ENCODE results near the gene SMAD1. TPM values are rescaled to one million over a fixed set of nuclear protein-coding genes. Genes with fewer than 3 reads are reported as not detected.

Gene SMAD1
- total RNA-seq, 1 donor, result 30.4 TPM

DNA sequence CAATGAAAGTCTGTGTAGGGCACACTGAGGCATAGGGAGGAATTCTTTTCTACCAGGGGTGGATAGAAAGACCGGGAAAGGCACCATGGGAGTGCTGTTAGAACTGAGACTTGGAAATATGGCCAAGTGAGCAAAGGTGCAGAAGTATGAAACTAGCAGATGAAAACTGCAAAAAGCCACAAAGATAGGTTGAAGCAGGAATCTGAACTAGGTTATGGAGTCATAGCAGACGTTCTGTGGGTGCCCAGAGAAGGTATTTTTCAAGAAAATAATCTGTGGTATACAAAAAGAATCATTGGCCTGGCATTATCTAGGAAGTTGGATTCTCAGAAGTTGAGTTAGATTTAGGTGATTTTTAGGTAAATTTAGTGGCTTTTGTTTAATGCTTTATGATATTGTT is 48.5 kb downstream of the SMAD1 start:
- Histone ChIP-seq H3K4me1 (ENCODE audit: insufficient read depth, low read length) (no peaks in the 10 kb centered on the region), H3K79me2 (ENCODE audit: insufficient read depth, low read length) (no peaks in the 10 kb centered on the region), H3K4me3 (ENCODE audit: insufficient read depth, low read length) (no peak overlapping the region), H3K4me2 (ENCODE audit: insufficient read depth, low read length) (no peak overlapping the region), H3K27ac (ENCODE audit: low read depth, low read length) (no peak overlapping the region), H3K36me3 (ENCODE audit: insufficient read depth, low read length) (no peaks in the 10 kb centered on the region), H3K27me3 (ENCODE audit: insufficient read depth, low read length) (no peaks in the 10 kb centered on the region), H4K20me1 (ENCODE audit: insufficient read depth, low read length) (peaks cover 9% of the 10 kb centered on the region), H2AFZ (ENCODE audit: low read length) (no peak overlapping the region), H3K9me3 (ENCODE audit: low read depth, low read length) (no peaks in the 10 kb centered on the region)
- DNase-seq (ENCODE audit: insufficient read length, low spot score, missing footprints), result no peak
- no peak for TF ChIP-seq CTCF (IDR thresholded peaks at IDR 0.05; ENCODE audit: extremely low read depth, low read depth, low read length)

DNA sequence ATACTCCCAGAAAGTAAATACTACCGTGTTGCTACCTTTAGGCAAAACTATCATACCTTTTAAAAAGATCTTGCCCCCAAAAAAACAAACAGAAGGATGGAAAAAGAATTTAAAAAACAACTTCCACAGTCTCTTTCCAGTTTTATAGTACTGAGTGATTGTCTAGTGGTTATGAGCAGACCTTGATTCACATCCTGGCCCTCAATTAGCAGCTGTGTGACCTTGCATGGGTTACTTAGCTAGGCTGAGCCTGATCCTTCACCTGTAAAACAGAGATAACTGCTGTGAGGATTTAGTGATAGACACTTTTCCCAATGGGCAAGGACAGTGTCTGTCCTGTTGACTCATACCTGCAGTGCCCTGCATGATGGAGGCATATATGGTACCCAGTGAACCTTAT is 49.0 kb downstream of the SMAD1 start:
- TF ChIP-seq CTCF (IDR thresholded peaks at IDR 0.05; ENCODE audit: extremely low read depth, low read depth, low read length), result no peak
- no peaks in the 10 kb centered on the region for H3K9me3 ChIP-seq (ENCODE audit: low read depth, low read length)

GRCh38 chr4:145531223-145531622 is 49.6 kb downstream of the SMAD1 start:
- Histone ChIP-seq H3K4me2 (ENCODE audit: insufficient read depth, low read length) (no peak overlapping the region), H3K4me1 (ENCODE audit: insufficient read depth, low read length) (no peaks in the 10 kb centered on the region), H2AFZ (ENCODE audit: low read length) (no peak overlapping the region), H3K36me3 (ENCODE audit: insufficient read depth, low read length) (no peaks in the 10 kb centered on the region), H3K27me3 (ENCODE audit: insufficient read depth, low read length) (no peaks in the 10 kb centered on the region), H3K9me3 (ENCODE audit: low read depth, low read length) (no peaks in the 10 kb centered on the region), H4K20me1 (ENCODE audit: insufficient read depth, low read length) (peaks cover 3% of the 10 kb centered on the region), H3K4me3 (ENCODE audit: insufficient read depth, low read length) (no peak overlapping the region), H3K79me2 (ENCODE audit: insufficient read depth, low read length) (no peaks in the 10 kb centered on the region), H3K27ac (ENCODE audit: low read depth, low read length) (no peak overlapping the region)
- TF ChIP-seq CTCF (IDR thresholded peaks at IDR 0.05; ENCODE audit: extremely low read depth, low read depth, low read length), result no peak
- no peak for DNase-seq (ENCODE audit: insufficient read length, low spot score, missing footprints)

More for the DNA sequence above, 49.0 kb downstream of the SMAD1 start:
- no peaks in the 10 kb centered on the region for H3K36me3 ChIP-seq (ENCODE audit: insufficient read depth, low read length)
- no peak overlapping the region for H3K4me3 ChIP-seq (ENCODE audit: insufficient read depth, low read length)
- peaks cover 5% of the 10 kb centered on the region for H4K20me1 ChIP-seq (ENCODE audit: insufficient read depth, low read length)
- no peaks in the 10 kb centered on the region for H3K27me3 ChIP-seq (ENCODE audit: insufficient read depth, low read length)
- no peaks in the 10 kb centered on the region for H3K79me2 ChIP-seq (ENCODE audit: insufficient read depth, low read length)
- no peak overlapping the region for H2AFZ ChIP-seq (ENCODE audit: low read length)
- DNase-seq (ENCODE audit: insufficient read length, low spot score, missing footprints), result no peak
- no peak overlapping the region for H3K27ac ChIP-seq (ENCODE audit: low read depth, low read length)
- H3K4me2 ChIP-seq (ENCODE audit: insufficient read depth, low read length), result no peak overlapping the region
- H3K4me1 ChIP-seq (ENCODE audit: insufficient read depth, low read length), result no peaks in the 10 kb centered on the region

- H3K4me2 ChIP-seq (ENCODE audit: insufficient read depth, low read length), result no peak overlapping the region
- no peak overlapping the region for H3K4me3 ChIP-seq (ENCODE audit: insufficient read depth, low read length)
- no peaks in the 10 kb centered on the region for H3K9me3 ChIP-seq (ENCODE audit: low read depth, low read length)
- H2AFZ ChIP-seq (ENCODE audit: low read length), result no peak overlapping the region
- H4K20me1 ChIP-seq (ENCODE audit: insufficient read depth, low read length), result peaks cover 3% of the 10 kb centered on the region
- TF ChIP-seq CTCF (IDR thresholded peaks at IDR 0.05; ENCODE audit: extremely low read depth, low read depth, low read length), result no peak
- no peaks in the 10 kb centered on the region for H3K27me3 ChIP-seq (ENCODE audit: insufficient read depth, low read length)
- no peaks in the 10 kb centered on the region for H3K4me1 ChIP-seq (ENCODE audit: insufficient read depth, low read length)
- no peak for DNase-seq (ENCODE audit: insufficient read length, low spot score, missing footprints)
- no peaks in the 10 kb centered on the region for H3K36me3 ChIP-seq (ENCODE audit: insufficient read depth, low read length)
- no peaks in the 10 kb centered on the region for H3K79me2 ChIP-seq (ENCODE audit: insufficient read depth, low read length)
- H3K27ac ChIP-seq (ENCODE audit: low read depth, low read length), result no peak overlapping the region
Measured at GRCh38 chr4:145531859-145532258, 50.2 kb downstream of the SMAD1 start.

All from osteoblast (primary cell).